ENCODE measurements around the gene NR3C1.

Gene NR3C1

GRCh38 chr5:143251190-143251589 is 152.3 kb downstream of the NR3C1 start:
- no peak for DNase-seq

DNA sequence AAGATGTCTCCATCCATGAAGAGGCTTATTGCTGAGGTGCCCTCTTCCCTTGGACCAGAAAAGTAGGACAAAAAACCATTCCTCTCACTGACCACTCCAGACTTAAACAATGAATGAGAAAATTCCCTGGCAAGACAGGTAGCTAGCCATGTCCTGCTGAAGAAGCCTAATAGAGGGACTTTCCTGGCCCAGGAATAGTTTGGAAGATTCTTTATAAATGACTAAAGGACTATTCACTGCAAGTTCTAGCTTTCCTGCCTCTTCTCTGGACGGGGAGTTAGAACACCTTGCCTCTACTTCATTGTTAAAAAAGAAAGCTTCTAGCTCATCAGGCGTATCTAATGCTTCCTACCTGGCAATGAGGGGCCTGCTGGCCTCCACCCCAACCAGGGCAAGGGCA is 153.6 kb downstream of the NR3C1 start:
- no peak for DNase-seq

DNA sequence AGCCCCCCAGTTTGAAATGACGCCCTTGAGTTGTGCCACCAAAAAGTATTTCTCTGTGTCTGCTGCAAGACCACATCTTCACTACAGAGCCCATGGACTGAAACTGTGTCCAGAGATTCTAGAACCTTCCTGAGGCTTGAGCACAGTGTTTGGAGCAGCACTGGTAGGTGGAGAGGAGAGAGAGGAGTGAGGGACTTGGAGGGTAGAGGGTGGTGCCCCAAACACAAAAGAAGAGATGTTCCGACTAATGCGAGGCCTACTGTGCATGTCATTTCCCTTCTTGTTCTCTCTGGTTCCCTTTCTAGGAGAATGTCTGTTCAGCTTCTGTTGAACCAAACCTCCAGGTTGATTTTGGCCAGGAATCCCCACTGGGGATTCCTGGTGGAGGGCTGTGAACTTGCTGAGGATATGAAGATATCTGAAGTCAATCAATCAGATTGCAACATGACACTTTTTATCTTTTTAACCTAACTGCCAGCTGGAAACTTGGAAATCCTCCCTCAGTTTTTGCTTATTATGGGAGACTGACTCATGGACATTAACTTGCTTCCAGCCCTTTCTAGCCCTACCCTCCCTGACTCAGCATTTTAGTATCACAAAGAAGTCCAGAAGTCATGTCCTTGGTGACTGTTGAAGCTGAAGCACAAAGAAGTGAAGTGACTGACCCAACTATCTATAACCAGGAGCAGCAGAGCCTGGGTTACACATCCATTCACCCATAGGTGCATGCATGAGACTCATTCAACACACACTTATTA is 154.5 kb downstream of the NR3C1 start:
- no peak for DNase-seq

DNA sequence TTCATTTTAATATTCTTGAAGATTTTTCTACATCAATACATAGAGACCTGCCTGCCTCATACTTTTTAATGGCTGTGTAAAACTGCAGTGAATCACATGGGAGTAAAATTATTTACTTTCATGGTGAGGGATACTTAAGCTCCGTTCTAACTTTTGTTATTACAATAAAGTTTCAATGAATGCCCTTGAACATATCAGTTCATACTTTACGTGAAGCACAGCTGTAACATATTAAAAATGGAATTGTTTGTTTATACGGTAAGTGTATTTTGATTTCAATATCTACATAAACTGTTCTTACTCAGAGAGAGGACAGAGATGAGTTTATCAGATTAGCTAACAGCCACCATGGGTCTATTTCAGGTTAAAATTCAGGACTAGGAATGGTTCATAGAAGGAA is 155.1 kb downstream of the NR3C1 start:
- no peak for DNase-seq

DNA sequence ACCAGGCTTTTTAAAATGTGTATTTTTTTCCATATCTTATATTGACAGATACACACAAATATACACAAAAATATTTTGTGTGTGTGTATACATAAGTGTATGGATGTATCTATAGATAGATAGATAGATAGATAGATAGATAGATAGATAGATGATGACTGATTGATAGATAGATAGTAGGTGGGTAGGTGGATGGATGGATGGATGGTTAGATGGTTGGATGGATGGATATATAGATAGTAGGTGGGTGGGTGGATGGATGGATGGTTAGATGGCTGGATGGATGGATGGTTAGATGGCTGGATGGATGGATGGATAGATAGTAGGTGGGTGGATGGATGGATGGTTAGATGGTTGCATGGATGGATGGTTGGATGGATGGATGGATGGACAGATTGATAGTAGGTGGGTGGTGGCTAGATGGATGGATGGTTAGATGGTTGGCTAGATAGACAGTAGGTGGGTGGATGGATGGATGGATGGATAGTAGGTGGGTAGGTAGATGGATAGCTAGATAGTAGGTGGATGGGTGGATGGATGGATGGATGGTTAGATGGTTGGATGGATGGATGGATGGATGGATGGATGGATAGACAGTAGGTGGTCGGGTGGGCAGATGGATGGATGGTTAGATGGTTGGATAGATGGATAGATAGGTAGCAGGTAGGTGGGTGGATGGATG is 156.2 kb downstream of the NR3C1 start:
- DNase-seq: no peak

GRCh38 chr5:143245929-143246561 is 157.4 kb downstream of the NR3C1 start:
- DNase-seq: no peak

DNA sequence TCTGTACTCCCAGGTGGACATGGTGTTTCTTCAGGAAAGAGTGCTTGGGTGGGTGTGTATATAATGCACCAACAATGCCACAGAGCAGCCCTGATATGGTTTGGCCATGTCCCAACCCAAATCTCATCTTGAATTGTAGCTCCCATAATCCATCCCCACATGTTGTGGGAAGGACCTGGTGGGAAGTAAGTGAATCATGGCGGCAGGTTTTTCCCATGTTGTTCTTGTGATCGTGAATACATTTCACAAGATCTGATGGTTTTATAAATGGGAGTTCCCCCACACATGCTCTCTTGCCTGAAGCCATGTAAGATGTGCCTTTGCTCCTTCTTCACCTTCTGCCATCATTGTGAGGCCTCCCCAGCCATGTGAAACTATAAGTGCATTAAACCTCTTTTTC is 158.5 kb downstream of the NR3C1 start:
- DNase-seq: no peak

- no peak for DNase-seq
These were observed 159.3 kb downstream of the NR3C1 start for GRCh38 chr5:143244000-143244736.

DNA sequence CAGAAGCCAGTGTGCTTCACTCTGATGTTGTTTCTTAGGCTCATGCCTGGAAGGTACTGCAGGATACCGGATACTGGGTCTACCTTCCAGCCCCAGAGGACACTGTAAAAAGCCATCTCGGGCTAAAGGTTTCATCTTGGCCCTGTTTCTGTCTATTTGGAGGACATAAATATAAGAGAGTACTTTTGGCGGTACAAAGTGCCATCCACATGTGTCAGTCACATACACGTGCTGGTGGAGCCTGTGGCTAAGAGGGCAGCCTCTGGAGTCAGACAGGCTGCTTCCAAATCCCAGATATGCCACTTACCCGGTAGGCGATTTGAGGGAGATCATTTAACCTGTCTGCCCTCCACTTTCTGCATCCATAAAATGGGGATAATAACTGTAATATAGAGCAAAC is 160.4 kb downstream of the NR3C1 start:
- DNase-seq: no peak

- DNase-seq: no peak
These were observed 161.6 kb downstream of the NR3C1 start for GRCh38 chr5:143241892-143242291.

DNA sequence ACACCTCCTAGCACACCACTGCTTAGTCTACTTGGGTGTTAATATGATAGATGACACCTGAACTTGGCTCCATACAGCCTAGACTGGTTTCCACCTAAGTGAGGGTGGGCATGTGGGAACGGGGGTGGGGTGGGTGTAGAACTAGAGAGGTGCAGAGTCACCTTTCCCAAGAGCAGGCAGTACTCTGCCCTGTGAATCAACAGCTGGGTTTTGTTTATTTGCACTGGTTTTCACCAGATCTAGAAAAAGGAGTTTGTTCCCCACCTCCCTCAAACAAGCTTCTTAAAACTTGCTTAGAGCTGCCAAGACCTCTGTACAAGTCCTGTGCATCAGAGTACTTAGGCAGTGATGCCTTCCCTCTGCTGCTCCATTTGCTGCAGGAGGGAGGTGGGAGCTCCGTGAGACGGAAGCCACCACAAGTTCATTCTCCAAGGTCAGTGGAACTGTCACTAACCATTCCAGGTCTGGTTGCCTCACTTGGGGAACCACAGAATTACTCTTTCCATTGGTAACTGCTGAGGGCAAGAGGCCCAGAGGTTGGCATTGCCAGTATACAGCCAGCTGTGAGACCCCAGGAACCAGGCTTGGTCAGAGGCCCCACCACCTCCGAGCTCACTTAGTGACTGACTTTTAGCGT is 163.5 kb downstream of the NR3C1 start:
- DNase-seq: no peak

GRCh38 chr5:143238620-143239019 is 164.9 kb downstream of the NR3C1 start:
- no peak for DNase-seq

DNA sequence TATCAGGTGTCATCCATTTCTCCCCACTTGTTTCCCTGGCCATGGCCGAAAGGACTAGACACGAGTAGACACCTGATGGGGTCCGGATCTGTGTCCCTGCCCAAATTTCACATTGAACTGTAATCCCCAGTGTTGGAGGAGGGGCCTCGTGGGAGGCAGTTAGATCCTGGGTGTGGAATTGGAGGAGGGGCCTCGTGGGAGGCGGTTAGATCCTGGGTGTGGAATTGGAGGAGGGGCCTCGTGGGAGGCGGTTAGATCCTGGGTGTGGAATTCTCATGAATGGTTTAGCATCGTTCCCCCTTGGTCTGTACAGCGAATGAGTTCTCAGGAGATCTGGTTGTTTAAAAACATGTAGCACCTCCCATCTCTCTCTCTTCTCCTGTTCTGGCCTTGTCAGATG is 165.8 kb downstream of the NR3C1 start:
- no peak for DNase-seq

- DNase-seq: no peak
These were observed 166.8 kb downstream of the NR3C1 start for GRCh38 chr5:143236682-143237081.

GRCh38 chr5:143235423-143235822 is 168.1 kb downstream of the NR3C1 start:
- no peak for DNase-seq

- no peak for DNase-seq
These were observed 169.2 kb downstream of the NR3C1 start for GRCh38 chr5:143234162-143234842.

GRCh38 chr5:143233031-143233430 is 170.5 kb downstream of the NR3C1 start:
- DNase-seq: no peak

DNA sequence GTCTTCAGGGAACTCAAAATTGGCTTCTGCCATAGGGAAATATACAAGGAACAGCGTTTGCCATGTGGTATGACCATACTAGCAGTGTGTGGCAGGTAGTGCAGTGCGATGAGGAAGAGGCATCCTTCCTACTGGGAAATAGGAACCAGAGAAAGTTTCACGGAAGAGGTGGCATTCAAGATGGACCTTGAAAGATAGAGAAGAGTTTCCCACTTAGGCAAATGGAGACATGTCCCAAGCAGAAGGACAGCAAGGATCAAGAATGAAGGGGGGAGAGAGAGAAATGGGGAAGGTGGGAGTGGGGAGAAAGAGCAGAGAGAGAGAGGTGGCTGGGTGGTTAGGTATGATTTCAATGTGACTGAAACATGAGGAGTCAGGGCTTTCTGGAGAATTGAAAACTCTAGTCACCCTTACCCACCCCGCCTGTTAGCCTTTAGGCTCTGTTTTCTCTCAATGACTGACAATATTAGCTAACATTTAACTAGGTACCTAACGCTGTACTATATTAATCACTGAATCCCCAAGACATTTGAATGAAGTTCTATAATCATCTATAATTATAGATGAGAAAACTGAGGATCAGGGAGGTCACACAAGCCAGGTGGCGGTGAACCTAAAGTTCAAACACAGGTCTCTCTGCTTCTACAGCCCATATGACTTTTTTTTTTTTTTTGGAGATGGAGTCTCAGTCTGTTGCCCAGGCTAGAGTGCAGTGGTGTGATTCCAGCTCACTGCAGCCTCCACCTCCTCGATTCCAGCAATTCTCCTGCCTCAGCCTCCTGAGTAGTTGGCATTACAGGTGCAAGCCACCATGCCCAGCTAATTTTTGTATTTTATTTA is 171.3 kb downstream of the NR3C1 start:
- no peak for DNase-seq

GRCh38 chr5:143231416-143231815 is 172.1 kb downstream of the NR3C1 start:
- DNase-seq: no peak

DNA sequence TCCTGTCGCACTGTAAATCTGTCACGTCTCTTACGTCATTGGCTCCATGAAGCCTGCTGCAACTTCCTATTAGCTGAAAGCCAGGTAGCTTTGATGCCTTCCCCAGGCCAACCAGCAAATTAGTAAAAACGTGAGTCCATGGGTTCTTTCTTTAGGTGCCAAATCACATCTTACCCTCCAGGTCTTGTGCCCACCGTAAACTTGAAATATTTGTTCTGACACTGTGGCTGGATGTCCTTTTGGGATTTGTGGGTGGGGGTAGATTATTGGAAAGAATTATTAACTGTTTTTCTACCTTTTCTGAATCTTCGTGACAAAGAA is 172.8 kb downstream of the NR3C1 start:
- DNase-seq: no peak

DNA sequence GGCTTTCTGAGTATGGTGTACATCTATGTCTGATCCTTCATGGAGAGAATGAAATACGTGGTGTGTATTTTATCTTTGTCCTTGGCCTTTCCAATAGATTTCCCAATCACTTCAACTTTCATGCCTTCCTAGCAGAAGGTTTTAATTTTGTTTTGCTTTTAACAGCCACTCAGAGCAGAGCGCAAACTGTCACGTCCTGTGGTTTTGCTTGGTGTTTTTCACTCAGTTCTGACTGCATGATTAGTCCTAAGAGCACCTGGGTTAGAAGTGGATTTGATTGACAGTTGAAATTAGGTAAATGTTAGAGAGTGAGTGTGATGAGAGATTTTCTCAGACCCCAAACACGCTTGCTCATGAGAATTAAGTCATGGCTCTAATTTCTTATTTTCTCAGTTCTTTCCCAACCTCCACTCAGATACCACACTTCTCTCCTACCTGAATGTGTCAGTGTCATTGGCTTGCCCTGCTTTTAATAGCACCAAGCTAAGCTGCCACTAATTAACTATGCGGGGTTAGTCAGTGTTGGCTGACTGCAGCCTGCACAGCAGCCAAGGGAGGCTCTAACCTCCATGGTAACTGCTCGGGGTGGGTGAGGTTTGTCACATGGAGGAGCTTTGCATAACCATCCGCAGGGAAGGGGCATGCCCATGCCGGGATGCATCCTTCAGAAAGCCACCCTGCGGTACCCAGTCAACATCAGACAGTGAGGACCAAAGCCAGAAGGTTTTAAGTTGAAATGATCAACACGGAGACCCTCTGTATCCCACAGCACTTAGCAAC is 173.4 kb downstream of the NR3C1 start:
- DNase-seq: peak; percentile 17

Data from activated effector memory CD4-positive, alpha-beta T cell treated with Interleukin-2 at 50 U/mL for 16 hours (primary cell).